ENCODE data around the gene PRCP. TPM values are rescaled to one million over a fixed set of nuclear protein-coding genes. Genes with fewer than 3 reads are reported as not detected.

PRCP gene
- total and polyA plus RNA-seq, 2 donors (not counting 3 experiments of a cell fraction or from before 2014, with no cell fraction given), result 170 to 277 TPM

DNA sequence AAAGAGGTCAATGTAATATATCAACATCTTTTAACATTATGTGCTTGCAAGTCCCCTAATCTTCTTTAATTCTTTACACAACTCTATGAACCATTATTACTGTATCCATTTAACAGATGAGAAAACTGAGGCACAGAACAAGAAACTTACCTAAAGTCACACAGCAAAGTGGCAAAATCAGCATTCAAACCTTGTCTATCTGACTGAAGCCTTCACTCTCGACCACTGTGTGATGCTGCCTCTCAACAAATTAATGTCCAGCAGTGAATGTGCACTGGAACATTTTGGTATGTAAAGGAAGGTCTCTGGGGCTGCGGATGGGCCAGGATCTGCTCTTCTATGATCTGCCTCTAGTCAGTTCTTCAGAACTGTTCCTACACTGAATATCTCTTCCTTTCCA is 42.1 kb downstream of the PRCP start:
- H4K20me1 ChIP-seq (replicated peaks; ENCODE audit: control insufficient read depth, extremely low read depth, insufficient read depth, low read length), result no peaks in the 10 kb centered on the region
- intact Hi-C loops (cut with micrococcal nuclease) (loop anchor here (1.0 to 2.0 kb wide), 2 partner anchors 31 to 299 kb away; partner anchors contain the start of gene PCF11), dilution Hi-C loops (cut with MboI; ENCODE audit: extremely low pct_ligation_motif_present, low sequenced_read_pairs) (no loop called here)
- peaks cover 14% of the 10 kb centered on the region for H3K79me2 ChIP-seq (ENCODE audit: control insufficient read depth, insufficient read depth, low read length)
- peak overlapping the region in 1 of 3 experiments; percentile 50 for H3K4me3 ChIP-seq (replicated peaks in 1 of 3; ENCODE audit: insufficient read depth in 1 of 3, low read depth in 1 of 3, low read length in 3 of 3)
- ChIA-PET POLR2A (no interaction called here), CTCF (interaction anchor here (1.7 to 3.6 kb wide), 3 partner anchors 9 to 83 kb away, joined by 4 to 62 read pairs (median 17); partner anchors contain the start of gene PRCP)
- H3K36me3 ChIP-seq (ENCODE audit: control insufficient read depth in 2 of 2, extremely low read depth in 1 of 2, insufficient read depth in 2 of 2, low read length in 2 of 2), result no peaks in the 10 kb centered on the region
- H3K27ac ChIP-seq (ENCODE audit: insufficient read depth, low read depth, low read length), result peak overlapping the region; percentile 98
- DNase-seq (ENCODE audit: low read depth, low spot score) (no peak), FAIRE-seq (no peak)
- H2AFZ ChIP-seq (ENCODE audit: low read depth, low read length), result peak overlapping the region; percentile 40
- peak overlapping the region; percentile 83 for H3K9ac ChIP-seq (replicated peaks; ENCODE audit: extremely low read depth, insufficient read depth, low read length)
- TSS peak; percentile 88 for BruUV-seq (replicated peaks)
- no peaks in the 10 kb centered on the region for H3K27me3 ChIP-seq (ENCODE audit: control insufficient read depth in 2 of 2, insufficient read depth in 2 of 2, low read length in 2 of 2)
- no peaks in the 10 kb centered on the region for H3K9me1 ChIP-seq (replicated peaks; ENCODE audit: control insufficient read depth, extremely low read depth, insufficient read depth, low read length)
- peaks cover 56% of the 10 kb centered on the region for H3K4me1 ChIP-seq (ENCODE audit: control insufficient read depth, extremely low read depth, insufficient read depth, low read length)
- no peak for TF ChIP-seq FOS (IDR thresholded peaks at IDR 0.05; ENCODE audit: borderline replicate concordance, insufficient read depth, low read length)
- no peak for TF ChIP-seq JUN (IDR thresholded peaks at IDR 0.05; ENCODE audit: borderline replicate concordance, insufficient read depth, insufficient read length, low read depth)
- no peak for TF ChIP-seq POLR2AphosphoS5 (IDR thresholded peaks at IDR 0.05; ENCODE audit: insufficient read depth, low read depth, low read length)
- TF ChIP-seq EZH2 (IDR thresholded peaks at IDR 0.05; ENCODE audit: borderline replicate concordance, low read depth, low read length, severe bottlenecking), result no peak
- no peak for TF ChIP-seq GATA2 (IDR thresholded peaks at IDR 0.05; ENCODE audit: insufficient read depth, insufficient read length, low read depth, low read length)
- TF ChIP-seq POLR2A (IDR thresholded peaks at IDR 0.05; ENCODE audit: low read depth, low read length), result no peak
- TF ChIP-seq MAX (IDR thresholded peaks at IDR 0.05; ENCODE audit: insufficient read depth, insufficient read length), result no peak
- TF ChIP-seq, protein P1, sequence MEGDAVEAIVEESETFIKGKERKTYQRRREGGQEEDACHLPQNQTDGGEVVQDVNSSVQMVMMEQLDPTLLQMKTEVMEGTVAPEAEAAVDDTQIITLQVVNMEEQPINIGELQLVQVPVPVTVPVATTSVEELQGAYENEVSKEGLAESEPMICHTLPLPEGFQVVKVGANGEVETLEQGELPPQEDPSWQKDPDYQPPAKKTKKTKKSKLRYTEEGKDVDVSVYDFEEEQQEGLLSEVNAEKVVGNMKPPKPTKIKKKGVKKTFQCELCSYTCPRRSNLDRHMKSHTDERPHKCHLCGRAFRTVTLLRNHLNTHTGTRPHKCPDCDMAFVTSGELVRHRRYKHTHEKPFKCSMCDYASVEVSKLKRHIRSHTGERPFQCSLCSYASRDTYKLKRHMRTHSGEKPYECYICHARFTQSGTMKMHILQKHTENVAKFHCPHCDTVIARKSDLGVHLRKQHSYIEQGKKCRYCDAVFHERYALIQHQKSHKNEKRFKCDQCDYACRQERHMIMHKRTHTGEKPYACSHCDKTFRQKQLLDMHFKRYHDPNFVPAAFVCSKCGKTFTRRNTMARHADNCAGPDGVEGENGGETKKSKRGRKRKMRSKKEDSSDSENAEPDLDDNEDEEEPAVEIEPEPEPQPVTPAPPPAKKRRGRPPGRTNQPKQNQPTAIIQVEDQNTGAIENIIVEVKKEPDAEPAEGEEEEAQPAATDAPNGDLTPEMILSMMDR (IDR thresholded peaks at IDR 0.05; ENCODE audit: extremely low read depth in 1 of 2, insufficient read depth in 1 of 2, low read depth in 1 of 2, low read length in 2 of 2), result no peak
- TF ChIP-seq MYC (IDR thresholded peaks at IDR 0.05; ENCODE audit: low read depth, low read length), result no peak
- H3K9me3 ChIP-seq (replicated peaks; ENCODE audit: control insufficient read depth, insufficient read depth, low read length), result no peaks in the 10 kb centered on the region
- H3K4me2 ChIP-seq (ENCODE audit: insufficient read depth, low read length), result peak overlapping the region; percentile 97

All from endothelial cell of umbilical vein (primary cell).